Neural crest cell (in vitro differentiated cells): ENCODE measurements around the gene ENOX1. TPM values are rescaled to one million over a fixed set of nuclear protein-coding genes. Genes with fewer than 3 reads are reported as not detected.

ENCODE experiments used
- DNase-seq: peaks from one replicate; pipeline ENCODE4 v3.0.0; 2021; ENCODE audit warnings: low read depth, mixed read lengths, low spot score
- H3K27ac Mint-ChIP-seq: one replicate; pipeline ENCODE4 v1.8.0; 2021; ENCODE audit warnings: mild to moderate bottlenecking, mixed read lengths; ENCODE audit not compliant: unreplicated experiment
- H3K27me3 Mint-ChIP-seq: 2 replicates; pipeline ENCODE4 v1.8.0; 2021; ENCODE audit warnings: low read depth, mild to moderate bottlenecking, mixed read lengths
- H3K36me3 Mint-ChIP-seq: 2 replicates; pipeline ENCODE4 v1.8.0; 2021; ENCODE audit warnings: low read depth, mild to moderate bottlenecking, mixed read lengths
- H3K4me1 Mint-ChIP-seq: 2 replicates; pipeline ENCODE4 v1.8.0; 2021; ENCODE audit warnings: mixed read lengths
- H3K4me3 Mint-ChIP-seq: one replicate; pipeline ENCODE4 v1.8.0; 2021; ENCODE audit warnings: mild to moderate bottlenecking, mixed read lengths
- H3K9me3 Mint-ChIP-seq: 2 replicates; pipeline ENCODE4 v1.8.0; 2021; ENCODE audit warnings: mixed read lengths
- CTCF ChIP-seq: fragments of 200-600 bp; sonication (generic); conservative IDR thresholded peaks from 2 replicates; pipeline ENCODE4 v1.5.0; 2021; ENCODE audit warnings: antibody characterized with exemption, mild to moderate bottlenecking
- total RNA-seq: library from RNA; stranded (reverse); gene quantifications from 2 replicates; pipeline ENCODE4 v1.2.1, GENCODE V29; 2021

The ENOX1 gene
- total RNA-seq, 1 donor from 2014 or later: 3.8 TPM

GRCh38 chr13:43264458-43264857 is 522.3 kb downstream of the ENOX1 start:
- Mint-ChIP-seq H3K27me3 (no peaks in the 10 kb centered on the region), H3K4me3 (no peak overlapping the region), H3K36me3 (no peaks in the 10 kb centered on the region), H3K4me1 (peaks cover 30% of the 10 kb centered on the region), H3K27ac (no peak overlapping the region), H3K9me3 (peaks cover 5% of the 10 kb centered on the region)
- TF ChIP-seq CTCF: no peak
- no peak for DNase-seq

GRCh38 chr13:43263047-43263446 is 523.7 kb downstream of the ENOX1 start:
- Mint-ChIP-seq H3K36me3 (no peaks in the 10 kb centered on the region), H3K27ac (no peak overlapping the region), H3K4me3 (no peak overlapping the region), H3K4me1 (peaks cover 20% of the 10 kb centered on the region), H3K27me3 (no peaks in the 10 kb centered on the region), H3K9me3 (peaks cover 5% of the 10 kb centered on the region)
- DNase-seq: no peak
- TF ChIP-seq CTCF: no peak

- no peak overlapping the region for H3K27ac Mint-ChIP-seq
- H3K4me1 Mint-ChIP-seq: peaks cover 4% of the 10 kb centered on the region
- H3K27me3 Mint-ChIP-seq: no peaks in the 10 kb centered on the region
- no peak for TF ChIP-seq CTCF
- DNase-seq: no peak
- no peak overlapping the region for H3K4me3 Mint-ChIP-seq
- H3K9me3 Mint-ChIP-seq: peaks cover 5% of the 10 kb centered on the region
- no peaks in the 10 kb centered on the region for H3K36me3 Mint-ChIP-seq
These were observed 525.8 kb downstream of the ENOX1 start for GRCh38 chr13:43260999-43261398.

GRCh38 chr13:43258771-43259170 is 528.0 kb downstream of the ENOX1 start:
- no peak for DNase-seq
- TF ChIP-seq CTCF: no peak

GRCh38 chr13:43257765-43258164 is 529.0 kb downstream of the ENOX1 start:
- Mint-ChIP-seq H3K27me3 (no peaks in the 10 kb centered on the region), H3K4me3 (no peak overlapping the region), H3K36me3 (no peaks in the 10 kb centered on the region), H3K9me3 (peaks cover 5% of the 10 kb centered on the region), H3K27ac (no peak overlapping the region), H3K4me1 (no peaks in the 10 kb centered on the region)
- DNase-seq: no peak
- TF ChIP-seq CTCF: no peak

More at GRCh38 chr13:43258771-43259170, 528.0 kb downstream of the ENOX1 start:
- Mint-ChIP-seq H3K27me3 (no peaks in the 10 kb centered on the region), H3K4me3 (no peak overlapping the region), H3K4me1 (no peaks in the 10 kb centered on the region), H3K36me3 (no peaks in the 10 kb centered on the region), H3K27ac (no peak overlapping the region), H3K9me3 (peaks cover 5% of the 10 kb centered on the region)

GRCh38 chr13:43251961-43252360 is 534.8 kb downstream of the ENOX1 start:
- Mint-ChIP-seq H3K36me3 (no peaks in the 10 kb centered on the region), H3K27me3 (no peaks in the 10 kb centered on the region), H3K4me3 (no peak overlapping the region), H3K9me3 (no peaks in the 10 kb centered on the region), H3K27ac (no peak overlapping the region), H3K4me1 (no peaks in the 10 kb centered on the region)
- DNase-seq: no peak
- TF ChIP-seq CTCF: no peak
